IMR-90 (cell line): Measurements from ENCODE around the gene NLGN1. TPM values are rescaled to one million over a fixed set of nuclear protein-coding genes. Genes with fewer than 3 reads are reported as not detected.

Experiments used
- ATAC-seq: fragments of 200-7000 bp; cut with Tn5 transposase; 2 replicates; pipeline ENCODE4 v1.9.1; 2020; ENCODE audit warnings: low read depth, mild to moderate bottlenecking, moderate library complexity
- BruUV-seq: library from RNA; stranded (reverse); fragments of 400-500 nt; replicated peaks from 2 replicates; lab custom pipeline; 2021; lab: Mats Ljungman, UMichigan
- CTCF ChIA-PET: fragments of 300-600 bp; formaldehyde crosslinking; extraction: SDS; loops from one replicate; lab custom pipeline; 2021; ENCODE audit warnings: antibody characterized with exemption; lab: Yijun Ruan, JAX
- POLR2A ChIA-PET: fragments of 300-600 bp; sonication (Branson Sonifier 250); formaldehyde crosslinking; loops from one replicate; lab custom pipeline; 2022; ENCODE audit warnings: antibody characterized with exemption; ENCODE audit not compliant: unreplicated experiment; lab: Charles Lee
- DNase-seq: peaks from one replicate; pipeline ENCODE4 v3.0.0; 2013
- H2AFZ ChIP-seq: replicated peaks from 2 replicates; pipeline ENCODE3; 2013; ENCODE audit warnings: low read length, mild to moderate bottlenecking; ENCODE audit not compliant: poor library complexity
- H2AK5ac ChIP-seq: 2 replicates; pipeline ENCODE4 v1.6.1; 2013; ENCODE audit warnings: low read depth, low read length, inconsistent platforms
- H2AK9ac ChIP-seq: replicated peaks from 2 replicates; pipeline ENCODE3; 2013; ENCODE audit warnings: mild to moderate bottlenecking, low read depth, low read length, moderate library complexity; ENCODE audit not compliant: poor library complexity
- H2BK120ac ChIP-seq: 2 replicates; pipeline ENCODE4 v1.6.1; 2013; ENCODE audit warnings: low read depth, low read length, inconsistent platforms
- H2BK15ac ChIP-seq: 3 replicates; pipeline ENCODE4 v1.6.1; 2013; ENCODE audit warnings: low read depth, low read length, inconsistent platforms
- H2BK20ac ChIP-seq: 2 replicates; pipeline ENCODE4 v1.6.1; 2013; ENCODE audit warnings: low read depth, mild to moderate bottlenecking, inconsistent platforms, low read length, moderate library complexity
- H2BK5ac ChIP-seq: 2 replicates; pipeline ENCODE4 v1.6.1; 2013; ENCODE audit warnings: mild to moderate bottlenecking, low read depth, low read length, inconsistent platforms; ENCODE audit not compliant: poor library complexity, severe bottlenecking
- H3K14ac ChIP-seq: replicated peaks from 2 replicates; pipeline ENCODE4 v1.6.1; 2013; ENCODE audit warnings: low read depth, low read length, inconsistent platforms
- H3K18ac ChIP-seq: 2 replicates; pipeline ENCODE4 v1.6.1; 2013; ENCODE audit warnings: low read depth, low read length, control low read depth
- H3K23ac ChIP-seq: 2 replicates; pipeline ENCODE4 v1.6.1; 2013; ENCODE audit warnings: low read depth, low read length, inconsistent platforms
- H3K27ac ChIP-seq: 2 replicates; pipeline ENCODE4 v1.5.1; 2013; ENCODE audit warnings: mild to moderate bottlenecking, control low read depth, low read length; ENCODE audit not compliant: insufficient read depth
- H3K27me3 ChIP-seq: 2 replicates; pipeline ENCODE4 v1.6.1; 2013; ENCODE audit warnings: low read length; ENCODE audit not compliant: control insufficient read depth, insufficient read depth
- H3K36me3 ChIP-seq: 2 replicates; pipeline ENCODE4 v1.6.1; 2013; ENCODE audit warnings: low read length, mixed read lengths; ENCODE audit not compliant: control insufficient read depth, insufficient read depth
- H3K4ac ChIP-seq: 2 replicates; pipeline ENCODE4 v1.6.1; 2013; ENCODE audit warnings: low read depth, low read length, inconsistent platforms
- H3K4me1 ChIP-seq: 2 replicates; pipeline ENCODE4 v1.6.1; 2013; ENCODE audit warnings: low read length, mixed read lengths; ENCODE audit not compliant: control insufficient read depth, insufficient read depth
- H3K4me2 ChIP-seq: 2 replicates; pipeline ENCODE4 v1.6.1; 2013; ENCODE audit warnings: low read depth, mild to moderate bottlenecking, control low read depth, low read length, moderate library complexity
- H3K4me3 ChIP-seq: 2 replicates; pipeline ENCODE4 v1.5.1; 2013; ENCODE audit warnings: low read depth, mild to moderate bottlenecking, control low read depth, low read length, moderate library complexity; ENCODE audit not compliant: insufficient read depth
- H3K56ac ChIP-seq: 2 replicates; pipeline ENCODE4 v1.6.1; 2013; ENCODE audit warnings: low read length, inconsistent platforms; ENCODE audit not compliant: insufficient read depth; ENCODE audit errors: extremely low read depth
- H3K79me1 ChIP-seq, 2 experiments: 2 replicates each; pipeline ENCODE4 v1.6.1; 2013; ENCODE audit warnings: low read length in 2 of 2, inconsistent platforms in 1 of 2, low read depth in 1 of 2
- H3K9ac ChIP-seq: 2 replicates; pipeline ENCODE4 v1.6.1; 2013; ENCODE audit warnings: low read depth, low read length, control low read depth
- H3K9me1 ChIP-seq: 2 replicates; pipeline ENCODE4 v1.6.1; 2013; ENCODE audit warnings: low read length, inconsistent platforms; ENCODE audit not compliant: insufficient read depth
- H3K9me3 ChIP-seq: 2 replicates; pipeline ENCODE4 v1.6.1; 2013; ENCODE audit warnings: low read length; ENCODE audit not compliant: control insufficient read depth, insufficient read depth
- H4K20me1 ChIP-seq: 2 replicates; pipeline ENCODE4 v1.6.1; 2013; ENCODE audit warnings: low read length, inconsistent platforms; ENCODE audit not compliant: insufficient read depth
- H4K5ac ChIP-seq: 2 replicates; pipeline ENCODE4 v1.6.1; 2013; ENCODE audit warnings: mild to moderate bottlenecking, low read depth, low read length, control low read depth
- H4K8ac ChIP-seq, 2 experiments: 2 replicates each; pipeline ENCODE4 v1.6.1; 2013; ENCODE audit warnings: low read depth in 2 of 2, low read length in 2 of 2, control low read depth in 1 of 2, inconsistent platforms in 1 of 2
- H4K91ac ChIP-seq: 2 replicates; pipeline ENCODE4 v1.6.1; 2013; ENCODE audit warnings: low read depth, low read length, inconsistent platforms; ENCODE audit not compliant: insufficient read depth
- CEBPB ChIP-seq: IDR thresholded peaks from 2 replicates; pipeline ENCODE4 v1.6.1; 2012; ENCODE audit warnings: low read depth, low read length, improper control_type of control experiment
- CHD1 ChIP-seq: IDR thresholded peaks from 2 replicates; pipeline ENCODE4 v1.6.1; 2012; ENCODE audit warnings: low read depth, low read length, improper control_type of control experiment
- FOS ChIP-seq: fragments of 150-350 bp; IDR thresholded peaks from 2 replicates; pipeline ENCODE4 v1.6.1; 2016; ENCODE audit warnings: low read depth, low read length
- MXI1 ChIP-seq: IDR thresholded peaks from 2 replicates; pipeline ENCODE4 v1.6.1; 2012; ENCODE audit warnings: low read depth, mild to moderate bottlenecking, low read length, moderate library complexity, borderline replicate concordance
- RCOR1 ChIP-seq: IDR thresholded peaks from 2 replicates; pipeline ENCODE4 v1.6.1; 2012; ENCODE audit warnings: mild to moderate bottlenecking, low read length, improper control_type of control experiment; ENCODE audit not compliant: insufficient replicate concordance
- RFX5 ChIP-seq: IDR thresholded peaks from 2 replicates; pipeline ENCODE4 v1.8.0; 2012; ENCODE audit warnings: low read depth, mild to moderate bottlenecking, low read length, moderate library complexity
- SMC3 ChIP-seq: fragments of 150-350 bp; IDR thresholded peaks from 2 replicates; pipeline ENCODE4 v1.6.1; 2016; ENCODE audit warnings: low read depth, mild to moderate bottlenecking, antibody characterized with exemption, low read length, moderate library complexity
- WGBS, 2 experiments: methylation state at CpG; one replicate each; pipeline versions ENCODE4 v1.1.5 to v1.1.7; 2013; ENCODE audit warnings: missing lambda C conversion rate in 2 of 2; ENCODE audit not compliant: insufficient read length in 1 of 2; ENCODE audit errors: extremely low coverage in 2 of 2; 5-methylcytosine and 5-hydroxymethylcytosine counted together
- dilution Hi-C: fragments of 300-500 bp; cut with HindIII; formaldehyde crosslinking; loops from one replicate; pipeline ENCODE4 v1.14.3; 2018; ENCODE audit warnings: low sequenced_read_pairs; ENCODE audit not compliant: unreplicated experiment
- in situ Hi-C: fragments of 300-500 bp; cut with MboI; formaldehyde crosslinking; loops from 3 replicates; pipeline ENCODE4 v1.14.3; 2019; ENCODE audit warnings: low sequenced_read_pairs, inconsistent platforms, mixed read lengths
- intact Hi-C: fragments of 100-400 bp; cut with micrococcal nuclease; formaldehyde crosslinking; loops from 2 replicates; pipeline ENCODE4 v1.10.0; 2022
- polyA plus RNA-seq, 3 experiments: library from polyadenylated mRNA; depleted of rRNA; stranded (reverse); fragments of >200 nt; gene quantifications; 2 replicates each; pipeline ENCODE4 v1.2.3, GENCODE V29; 2012; ENCODE audit warnings: low replicate concordance in 1 of 3
- total RNA-seq: library from RNA; depleted of rRNA; stranded (reverse); fragments of >200 nt; gene quantifications from 2 replicates; pipeline ENCODE4 v1.2.3, GENCODE V29; 2012
- TF ChIP-seq, protein P1 (sequence below): conservative IDR thresholded peaks from 2 replicates; pipeline ENCODE4 v1.5.1; 2012; ENCODE audit warnings: mild to moderate bottlenecking, low read depth, low read length, improper control_type of control experiment
- TF ChIP-seq, protein P2 (sequence below): fragments of 150-350 bp; IDR thresholded peaks from 2 replicates; pipeline ENCODE4 v1.6.1; 2017; ENCODE audit warnings: mild to moderate bottlenecking, antibody characterized with exemption, low read length, low read depth

NLGN1 gene
- total and polyA plus RNA-seq, 2 of the 4 experiments (the other 2 are of a cell fraction): 1.8 to 12.5 TPM

DNA sequence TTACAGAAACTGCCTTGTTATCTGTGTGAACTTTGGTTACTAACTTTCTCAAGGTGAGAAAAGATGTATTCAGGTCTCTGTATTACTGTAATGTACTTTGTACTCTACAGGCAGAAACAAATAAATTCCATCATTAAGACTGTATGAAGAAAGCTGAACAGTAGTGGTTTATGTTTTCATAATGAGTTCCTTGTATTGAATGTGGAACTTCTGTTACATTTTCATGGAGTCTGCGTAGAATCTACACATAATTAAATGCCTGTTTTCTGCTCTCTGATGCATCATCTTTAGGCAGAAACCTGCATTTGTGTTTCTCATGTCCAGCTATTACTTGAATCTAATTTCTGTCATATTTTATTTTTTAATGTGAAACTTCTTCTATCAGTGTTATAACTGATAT, 302.8 kb downstream of the NLGN1 start:
- no peaks in the 10 kb centered on the region for H3K9me1 ChIP-seq
- H3K36me3 ChIP-seq: no peaks in the 10 kb centered on the region
- H3K4me2 ChIP-seq: no peak overlapping the region
- no peak overlapping the region for H3K56ac ChIP-seq
- TF ChIP-seq, protein P1, sequence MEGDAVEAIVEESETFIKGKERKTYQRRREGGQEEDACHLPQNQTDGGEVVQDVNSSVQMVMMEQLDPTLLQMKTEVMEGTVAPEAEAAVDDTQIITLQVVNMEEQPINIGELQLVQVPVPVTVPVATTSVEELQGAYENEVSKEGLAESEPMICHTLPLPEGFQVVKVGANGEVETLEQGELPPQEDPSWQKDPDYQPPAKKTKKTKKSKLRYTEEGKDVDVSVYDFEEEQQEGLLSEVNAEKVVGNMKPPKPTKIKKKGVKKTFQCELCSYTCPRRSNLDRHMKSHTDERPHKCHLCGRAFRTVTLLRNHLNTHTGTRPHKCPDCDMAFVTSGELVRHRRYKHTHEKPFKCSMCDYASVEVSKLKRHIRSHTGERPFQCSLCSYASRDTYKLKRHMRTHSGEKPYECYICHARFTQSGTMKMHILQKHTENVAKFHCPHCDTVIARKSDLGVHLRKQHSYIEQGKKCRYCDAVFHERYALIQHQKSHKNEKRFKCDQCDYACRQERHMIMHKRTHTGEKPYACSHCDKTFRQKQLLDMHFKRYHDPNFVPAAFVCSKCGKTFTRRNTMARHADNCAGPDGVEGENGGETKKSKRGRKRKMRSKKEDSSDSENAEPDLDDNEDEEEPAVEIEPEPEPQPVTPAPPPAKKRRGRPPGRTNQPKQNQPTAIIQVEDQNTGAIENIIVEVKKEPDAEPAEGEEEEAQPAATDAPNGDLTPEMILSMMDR: no peak
- TF ChIP-seq RCOR1: no peak
- TF ChIP-seq CEBPB: no peak
- TF ChIP-seq CHD1: no peak
- no peak for TF ChIP-seq MXI1
- TF ChIP-seq, protein P2, sequence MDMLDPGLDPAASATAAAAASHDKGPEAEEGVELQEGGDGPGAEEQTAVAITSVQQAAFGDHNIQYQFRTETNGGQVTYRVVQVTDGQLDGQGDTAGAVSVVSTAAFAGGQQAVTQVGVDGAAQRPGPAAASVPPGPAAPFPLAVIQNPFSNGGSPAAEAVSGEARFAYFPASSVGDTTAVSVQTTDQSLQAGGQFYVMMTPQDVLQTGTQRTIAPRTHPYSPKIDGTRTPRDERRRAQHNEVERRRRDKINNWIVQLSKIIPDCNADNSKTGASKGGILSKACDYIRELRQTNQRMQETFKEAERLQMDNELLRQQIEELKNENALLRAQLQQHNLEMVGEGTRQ: no peak
- no peak for TF ChIP-seq RFX5
- TF ChIP-seq SMC3: no peak
- no peak for TF ChIP-seq FOS
- no TSS peak for BruUV-seq
- no peak for DNase-seq
- H3K14ac ChIP-seq: no peak overlapping the region
- in situ Hi-C loops: no loop called here
- no peak overlapping the region for H2BK120ac ChIP-seq
- POLR2A ChIA-PET: no interaction called here
- no peak overlapping the region for H3K9ac ChIP-seq
- H3K4me3 ChIP-seq: no peak overlapping the region
- intact Hi-C loops: no loop called here
- H3K27me3 ChIP-seq: no peaks in the 10 kb centered on the region
- no peak overlapping the region for H2BK15ac ChIP-seq
- no peak overlapping the region for H3K18ac ChIP-seq
- no peaks in the 10 kb centered on the region for H4K20me1 ChIP-seq
- H4K8ac ChIP-seq: no peak overlapping the region
- no peak overlapping the region for H2BK5ac ChIP-seq
- no peaks in the 10 kb centered on the region for H3K4me1 ChIP-seq
- dilution Hi-C loops: no loop called here
- H3K79me1 ChIP-seq: no peaks in the 10 kb centered on the region
- no peak overlapping the region for H2AK9ac ChIP-seq
- no peak overlapping the region for H3K4ac ChIP-seq
- H4K91ac ChIP-seq: no peak overlapping the region
- no peak overlapping the region for H2BK20ac ChIP-seq
- WGBS, 2 experiments: no CpG with 5 or more reads among the region's 1 CpG
- no peak overlapping the region for H2AFZ ChIP-seq
- H3K27ac ChIP-seq: no peak overlapping the region
- no peak for ATAC-seq
- CTCF ChIA-PET: no interaction called here
- no peak overlapping the region for H3K23ac ChIP-seq
- H2AK5ac ChIP-seq: no peak overlapping the region
- H4K5ac ChIP-seq: no peak overlapping the region
- H3K9me3 ChIP-seq: no peaks in the 10 kb centered on the region
